SJSA1 (cell line): ENCODE data around the gene PLCB1. TPM values are rescaled to one million over a fixed set of nuclear protein-coding genes. Genes with fewer than 3 reads are reported as not detected.

ENCODE experiments used
- DNase-seq, 2 experiments: peaks; one replicate each; pipeline ENCODE4 v3.0.0-alpha.2; 2015 to 2020; ENCODE audit warnings: low spot score in 2 of 2, low read depth in 1 of 2
- H3K27ac ChIP-seq: fragments of 250-450 bp; sonication (Bioruptor Pico); 2 replicates; pipeline ENCODE4 v1.5.1; 2020; ENCODE audit warnings: mild to moderate bottlenecking, moderate library complexity
- H3K27me3 ChIP-seq: fragments of 250-450 bp; sonication (Bioruptor Pico); replicated peaks from 2 replicates; pipeline ENCODE4 v1.5.1; 2020; ENCODE audit warnings: mild to moderate bottlenecking, moderate library complexity
- H3K36me3 ChIP-seq: fragments of 250-450 bp; sonication (Bioruptor Pico); 2 replicates; pipeline ENCODE4 v1.5.1; 2020; ENCODE audit warnings: mild to moderate bottlenecking
- H3K4me1 ChIP-seq: fragments of 250-450 bp; sonication (Bioruptor Pico); replicated peaks from 2 replicates; pipeline ENCODE4 v1.6.1; 2021; ENCODE audit warnings: mild to moderate bottlenecking
- H3K4me3 ChIP-seq: fragments of 250-450 bp; sonication (Bioruptor Pico); 2 replicates; pipeline ENCODE4 v1.5.1; 2020; ENCODE audit warnings: mild to moderate bottlenecking
- H3K9me3 ChIP-seq: fragments of 250-450 bp; sonication (Bioruptor Pico); replicated peaks from 2 replicates; pipeline ENCODE4 v1.5.1; 2020; ENCODE audit warnings: mild to moderate bottlenecking
- total RNA-seq: library from RNA; depleted of rRNA; stranded (reverse); fragments of >200 nt; shearing (Covaris generic); gene quantifications from 2 replicates; pipeline ENCODE4 v1.2.3, GENCODE V29; 2014

PLCB1 gene
- total RNA-seq, 1 experiment from 2014 or later, result 10.0 TPM

DNA sequence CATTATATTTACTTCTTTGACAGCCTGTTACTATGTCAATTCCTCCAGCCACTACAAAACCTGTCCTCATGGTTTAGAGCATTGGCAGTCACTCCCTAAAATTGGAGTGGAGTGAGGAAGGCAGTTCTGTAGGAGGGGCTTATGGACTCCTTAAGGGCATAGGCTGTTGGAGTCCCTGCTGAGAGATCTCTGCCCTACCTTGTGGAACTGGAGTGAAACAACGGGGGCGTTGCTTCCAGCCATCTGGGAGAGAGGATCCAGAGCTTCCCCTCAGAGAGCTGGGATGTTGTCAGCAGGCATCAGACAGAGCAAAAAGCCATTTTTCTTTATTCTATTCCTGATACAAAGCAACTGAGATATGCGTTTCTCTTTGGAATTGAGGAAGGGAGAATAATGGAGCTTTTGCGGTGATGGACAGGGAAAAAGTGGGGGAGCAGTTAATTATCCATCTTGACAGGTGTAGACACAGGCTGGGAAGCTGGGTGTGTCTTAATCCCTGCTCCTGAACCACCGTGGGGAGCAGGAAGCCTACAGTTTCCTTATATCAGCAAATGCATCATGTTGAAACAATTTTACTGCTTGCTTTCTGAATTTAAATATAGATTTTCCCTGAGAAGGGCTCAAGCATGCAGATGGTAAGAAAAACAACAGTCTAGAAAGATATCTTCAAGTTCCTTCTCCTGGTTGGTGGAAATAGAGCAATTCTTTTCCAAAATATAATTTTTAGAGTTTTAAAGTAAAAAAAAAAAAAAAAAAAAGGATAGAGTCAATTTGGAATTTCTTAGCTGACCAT is 402.5 kb downstream of the PLCB1 start:
- Histone ChIP-seq H3K27ac (no peak overlapping the region), H3K27me3 (no peaks in the 10 kb centered on the region), H3K36me3 (no peaks in the 10 kb centered on the region), H3K4me1 (peaks cover 17% of the 10 kb centered on the region), H3K4me3 (no peak overlapping the region), H3K9me3 (no peaks in the 10 kb centered on the region)
- DNase-seq, result no peak

DNA sequence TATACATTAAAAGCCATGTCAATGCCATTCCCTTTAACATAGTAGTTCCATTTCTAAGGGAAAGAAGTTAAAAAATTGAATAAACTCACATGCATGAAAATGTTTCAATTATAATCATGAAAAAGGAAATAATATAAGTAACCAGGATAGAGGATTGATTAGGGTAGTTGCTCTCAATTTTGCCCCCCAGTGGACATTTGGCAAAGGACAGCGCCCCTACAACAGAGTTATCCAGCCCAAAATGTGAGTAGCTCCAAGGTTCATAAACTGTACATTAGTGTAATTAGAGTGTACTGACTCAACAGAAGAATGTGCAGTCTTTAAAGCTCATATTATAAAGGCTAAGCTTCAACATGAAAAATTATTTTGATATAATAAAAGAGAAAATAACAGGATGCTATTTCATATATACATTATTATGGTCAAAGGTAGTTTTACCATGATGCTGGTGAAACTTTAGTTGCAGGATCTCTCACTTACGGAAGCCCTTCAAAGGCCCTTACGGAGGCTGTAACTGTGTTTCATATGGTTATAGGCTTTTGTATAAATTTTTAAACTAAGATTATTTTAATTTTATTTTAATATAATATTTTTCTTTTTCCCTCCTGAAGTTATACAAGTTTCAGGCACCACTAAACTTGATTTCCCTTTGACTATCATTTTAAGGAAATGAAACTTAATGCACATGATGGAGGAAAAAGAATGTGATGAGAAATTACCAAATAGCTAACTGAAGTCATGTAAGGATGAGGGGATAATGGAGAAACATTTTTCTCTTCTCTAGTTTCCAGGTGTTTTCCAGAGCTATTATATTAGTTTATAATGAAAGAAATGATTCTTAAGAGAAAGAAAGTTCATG is 403.6 kb downstream of the PLCB1 start:
- no peak overlapping the region for H3K4me3 ChIP-seq
- DNase-seq, result peak in 1 of 2 experiments; percentile 5
- H3K27me3 ChIP-seq, result no peaks in the 10 kb centered on the region
- no peaks in the 10 kb centered on the region for H3K9me3 ChIP-seq
- H3K27ac ChIP-seq, result no peak overlapping the region
- H3K36me3 ChIP-seq, result no peaks in the 10 kb centered on the region
- peaks cover 6% of the 10 kb centered on the region for H3K4me1 ChIP-seq

DNA sequence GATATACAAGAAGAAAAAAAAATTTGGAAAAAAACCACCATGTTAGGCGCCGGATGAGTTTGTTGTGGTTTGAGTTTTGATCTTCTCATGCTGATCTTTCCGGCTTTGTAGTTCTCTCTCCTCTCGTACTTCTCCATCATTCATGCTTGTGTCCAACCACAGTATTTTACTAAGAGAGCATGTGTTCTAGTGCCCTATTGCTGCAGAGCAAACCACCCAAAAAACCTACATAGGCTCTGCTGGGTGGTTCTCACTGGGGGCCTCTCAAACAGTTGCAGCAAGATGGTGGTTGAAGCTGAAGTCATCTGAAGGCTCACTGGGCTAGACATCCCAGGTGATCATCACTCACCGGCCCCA is 404.2 kb downstream of the PLCB1 start:
- Histone ChIP-seq H3K27me3 (no peaks in the 10 kb centered on the region), H3K4me1 (no peaks in the 10 kb centered on the region; the same call in 1 of the 2 replicates), H3K27ac (no peak overlapping the region), H3K4me3 (no peak overlapping the region), H3K9me3 (no peaks in the 10 kb centered on the region), H3K36me3 (no peaks in the 10 kb centered on the region)
- no peak for DNase-seq

DNA sequence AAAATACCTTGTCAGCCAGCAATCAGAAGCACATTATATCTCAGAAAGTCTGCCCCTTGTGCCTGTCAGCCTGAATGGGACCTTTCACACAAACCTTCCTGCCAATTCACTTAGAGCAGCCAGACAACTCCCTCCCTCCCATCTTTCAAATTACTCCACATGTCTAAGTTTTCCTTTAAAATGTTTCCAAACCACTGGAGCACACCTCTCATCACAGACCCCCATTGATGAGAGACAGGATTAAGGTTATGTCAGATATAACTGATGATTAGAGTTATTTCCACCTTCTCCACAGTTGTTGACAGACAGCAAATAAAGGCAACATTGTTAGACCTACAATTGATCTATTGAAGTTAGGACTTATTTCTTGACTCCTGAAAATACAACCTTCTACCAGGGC is 408.4 kb downstream of the PLCB1 start:
- Histone ChIP-seq H3K4me1 (no peaks in the 10 kb centered on the region), H3K4me3 (no peak overlapping the region), H3K27me3 (no peaks in the 10 kb centered on the region), H3K27ac (no peak overlapping the region), H3K9me3 (no peaks in the 10 kb centered on the region), H3K36me3 (no peaks in the 10 kb centered on the region)
- DNase-seq, result no peak

DNA sequence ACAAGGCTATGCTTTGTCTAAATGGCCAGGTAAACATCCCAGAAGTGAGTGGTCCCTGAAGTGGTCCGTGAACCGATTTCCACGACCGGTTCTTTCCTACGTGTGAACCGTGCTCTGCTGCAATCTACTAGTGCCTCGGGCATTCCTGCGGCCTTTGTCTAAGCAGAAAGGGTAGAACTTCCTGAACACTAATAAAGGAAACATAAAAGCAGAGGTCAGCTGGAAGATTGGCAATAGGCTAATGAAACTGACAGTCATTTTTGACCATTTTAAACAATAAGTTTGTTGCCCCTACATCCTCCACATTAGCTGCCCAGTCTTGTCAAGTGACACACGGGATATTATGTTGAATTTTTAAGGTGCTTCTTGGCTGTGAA is 410.0 kb downstream of the PLCB1 start:
- H3K27ac ChIP-seq, result no peak overlapping the region
- H3K4me1 ChIP-seq, result no peaks in the 10 kb centered on the region
- H3K36me3 ChIP-seq, result no peaks in the 10 kb centered on the region
- H3K4me3 ChIP-seq, result no peak overlapping the region
- H3K9me3 ChIP-seq, result no peaks in the 10 kb centered on the region
- no peaks in the 10 kb centered on the region for H3K27me3 ChIP-seq
- DNase-seq, result no peak

DNA sequence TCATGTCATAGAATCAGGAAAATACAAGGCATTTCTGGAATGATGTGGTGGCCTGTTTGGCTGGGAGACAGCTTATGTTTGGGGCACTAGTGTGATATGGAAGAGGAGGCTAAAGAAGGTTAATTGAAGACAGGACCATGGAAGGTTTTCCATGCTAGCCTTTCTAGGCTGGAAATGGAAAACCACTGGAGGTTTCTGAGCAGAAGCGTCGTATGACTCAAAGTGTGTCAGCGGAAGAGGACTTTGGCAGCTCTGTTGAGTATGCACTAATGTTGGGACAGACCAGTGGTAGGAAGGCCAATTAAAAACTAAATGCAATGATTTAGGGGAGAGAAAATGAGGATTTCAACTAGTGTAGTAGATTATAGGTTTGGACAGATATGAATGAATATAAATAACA is 413.1 kb downstream of the PLCB1 start:
- Histone ChIP-seq H3K27ac (no peak overlapping the region), H3K9me3 (no peaks in the 10 kb centered on the region), H3K4me1 (no peaks in the 10 kb centered on the region), H3K36me3 (no peaks in the 10 kb centered on the region), H3K27me3 (no peaks in the 10 kb centered on the region), H3K4me3 (no peak overlapping the region)
- DNase-seq, result no peak

DNA sequence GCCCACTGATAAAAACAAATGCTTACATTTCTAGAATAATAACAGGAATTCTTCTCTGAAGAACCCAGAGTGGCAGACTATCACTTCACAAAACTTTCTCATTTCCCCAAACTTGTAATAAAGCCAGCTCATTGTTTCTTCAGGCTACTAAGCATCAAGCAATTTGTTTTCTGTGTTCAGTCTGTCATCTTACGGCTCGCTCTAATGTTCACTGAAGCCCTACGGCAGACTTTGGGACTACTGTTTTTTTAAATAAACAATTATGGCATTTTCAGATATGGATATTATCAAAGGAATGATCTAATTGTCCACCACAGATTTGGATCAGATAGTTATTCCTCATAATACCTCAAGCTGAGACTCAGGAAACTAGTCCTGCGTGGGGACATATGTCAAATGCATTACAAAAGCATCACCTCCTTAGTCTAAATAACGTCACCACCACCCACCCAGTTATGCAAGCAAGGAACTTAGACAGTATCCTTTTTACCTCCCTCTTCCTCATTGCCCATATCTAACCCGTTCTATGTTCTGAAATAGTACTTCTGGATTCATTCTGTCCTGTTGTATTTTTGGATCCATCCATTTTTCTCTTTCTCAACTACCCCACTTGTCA is 415.1 kb downstream of the PLCB1 start:
- Histone ChIP-seq H3K36me3 (no peaks in the 10 kb centered on the region), H3K9me3 (no peaks in the 10 kb centered on the region), H3K27me3 (no peaks in the 10 kb centered on the region), H3K4me3 (no peak overlapping the region), H3K4me1 (no peaks in the 10 kb centered on the region), H3K27ac (no peak overlapping the region)
- DNase-seq, result no peak

DNA sequence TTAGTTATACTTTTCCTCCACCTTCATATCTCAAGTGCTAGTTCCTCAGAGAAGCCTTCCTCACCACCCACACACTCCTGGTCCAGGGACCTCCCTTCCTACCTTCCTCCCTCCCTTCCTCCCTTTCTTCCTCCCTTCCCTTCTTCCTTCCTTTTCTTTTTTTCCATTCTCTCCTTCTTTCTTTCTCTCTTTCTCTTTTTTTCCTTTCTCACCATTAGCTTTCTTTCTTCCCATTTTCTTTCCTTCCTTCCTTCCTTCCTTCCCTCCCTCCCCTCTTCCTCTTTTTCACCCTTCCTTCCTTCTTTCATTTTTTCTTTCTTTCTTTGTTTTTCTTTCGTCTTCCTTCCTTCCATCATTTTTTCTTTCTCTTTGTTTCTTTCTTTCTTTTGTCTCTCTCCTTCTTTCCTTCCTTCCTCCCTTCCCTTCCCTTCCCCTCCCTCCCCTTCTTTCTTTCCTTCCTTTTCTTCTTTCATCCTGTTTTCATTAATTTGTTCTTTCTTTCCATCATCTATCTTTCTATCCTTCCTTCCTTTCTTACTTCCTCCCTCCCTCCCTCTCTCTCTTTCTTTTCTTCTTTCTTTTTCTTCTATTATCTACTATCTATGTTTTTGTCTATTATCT is 416.0 kb downstream of the PLCB1 start:
- Histone ChIP-seq H3K27ac (no peak overlapping the region), H3K36me3 (no peaks in the 10 kb centered on the region), H3K27me3 (no peaks in the 10 kb centered on the region), H3K4me1 (no peaks in the 10 kb centered on the region), H3K9me3 (no peaks in the 10 kb centered on the region), H3K4me3 (no peak overlapping the region)
- DNase-seq, result no peak

DNA sequence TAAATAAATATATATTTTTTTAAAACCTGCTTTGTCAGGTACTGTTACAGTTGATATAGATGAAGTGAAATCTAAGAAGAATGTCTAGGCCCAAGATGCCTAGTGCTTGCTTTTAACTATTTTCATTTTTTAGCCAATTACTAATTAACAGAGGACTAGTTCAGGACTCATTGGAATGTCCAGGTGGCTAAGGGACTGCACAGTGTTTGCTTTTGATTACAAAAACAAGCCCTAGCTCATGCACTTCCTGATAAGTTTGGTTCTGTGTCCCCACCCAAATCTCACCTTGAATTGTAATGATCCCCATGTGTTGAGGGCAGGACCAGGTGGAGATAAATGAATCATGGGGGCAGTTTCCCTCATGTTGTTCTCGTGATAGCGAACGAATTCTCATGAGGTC is 417.1 kb downstream of the PLCB1 start:
- Histone ChIP-seq H3K4me1 (no peaks in the 10 kb centered on the region), H3K4me3 (no peak overlapping the region), H3K27me3 (no peaks in the 10 kb centered on the region), H3K27ac (no peak overlapping the region), H3K9me3 (no peaks in the 10 kb centered on the region), H3K36me3 (no peaks in the 10 kb centered on the region)
- no peak for DNase-seq

DNA sequence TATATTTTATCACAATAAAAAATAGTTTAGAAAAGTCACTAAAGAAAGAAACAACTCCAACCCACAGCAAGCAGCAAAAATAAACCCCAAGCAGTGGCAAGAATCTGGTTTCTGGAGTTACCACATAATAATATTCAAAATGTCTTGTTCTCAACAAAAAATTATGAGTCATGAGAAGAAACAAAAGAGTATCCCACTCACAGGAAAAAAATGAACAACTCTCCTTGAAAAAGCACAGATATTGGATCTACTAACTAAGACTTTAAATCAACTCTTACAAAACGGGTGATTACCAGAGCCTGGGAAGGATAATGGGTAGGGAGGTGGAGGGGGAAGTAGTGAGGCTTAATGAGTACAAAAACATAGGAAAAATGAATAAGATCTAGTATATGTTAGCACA is 425.6 kb downstream of the PLCB1 start:
- no peak overlapping the region for H3K4me3 ChIP-seq
- peak in 1 of 2 experiments; percentile 10 for DNase-seq
- H3K9me3 ChIP-seq, result peaks cover 3% of the 10 kb centered on the region; the same call in 1 of the 2 replicates
- H3K36me3 ChIP-seq, result no peaks in the 10 kb centered on the region
- H3K27ac ChIP-seq, result no peak overlapping the region
- no peaks in the 10 kb centered on the region for H3K27me3 ChIP-seq
- no peaks in the 10 kb centered on the region for H3K4me1 ChIP-seq

DNA sequence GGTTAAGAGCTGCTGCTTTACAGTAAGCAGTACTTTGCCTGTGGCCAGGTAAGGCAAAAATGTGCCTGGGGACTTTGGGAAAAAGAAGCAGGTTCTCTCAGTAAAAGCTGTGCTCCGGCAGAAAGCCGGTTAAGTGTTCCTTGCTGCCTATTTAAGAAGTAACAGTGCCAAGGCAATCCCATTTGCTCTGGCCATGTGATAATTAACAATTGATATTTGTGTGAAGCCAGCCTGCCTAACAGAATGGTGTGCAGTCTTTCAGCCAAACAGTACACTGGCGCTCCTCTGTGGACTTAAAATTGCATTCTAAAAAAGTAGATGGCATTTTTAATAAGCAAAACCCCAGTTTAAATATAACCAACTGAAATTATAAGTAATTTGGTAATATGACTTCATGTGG is 430.3 kb downstream of the PLCB1 start:
- H3K36me3 ChIP-seq, result no peaks in the 10 kb centered on the region
- H3K4me3 ChIP-seq, result no peak overlapping the region
- H3K27ac ChIP-seq, result no peak overlapping the region
- no peaks in the 10 kb centered on the region for H3K4me1 ChIP-seq
- no peaks in the 10 kb centered on the region for H3K27me3 ChIP-seq
- no peak for DNase-seq
- no peaks in the 10 kb centered on the region; the same call in 1 of the 2 replicates for H3K9me3 ChIP-seq

DNA sequence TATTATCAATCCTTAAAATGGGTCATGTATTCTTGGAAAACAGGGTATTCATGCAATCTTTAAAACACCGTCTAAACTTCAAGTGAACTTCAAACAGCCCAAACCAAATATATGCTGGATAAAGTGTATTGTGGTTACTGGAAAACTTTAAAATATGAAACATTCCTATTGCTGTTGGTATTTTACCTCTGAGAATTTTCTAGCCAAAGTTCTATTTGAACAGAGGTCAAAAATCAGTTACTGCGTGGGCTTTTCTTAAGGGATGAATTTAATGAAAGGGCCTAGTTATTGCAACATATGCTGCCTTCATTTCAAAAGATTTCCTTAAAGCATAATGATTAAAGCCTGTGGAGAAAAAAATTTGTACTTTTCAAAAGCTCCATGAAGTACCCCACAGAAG is 436.0 kb downstream of the PLCB1 start:
- no peak for DNase-seq
- Histone ChIP-seq H3K36me3 (no peaks in the 10 kb centered on the region), H3K4me1 (no peaks in the 10 kb centered on the region), H3K9me3 (no peaks in the 10 kb centered on the region), H3K27ac (no peak overlapping the region), H3K4me3 (no peak overlapping the region), H3K27me3 (no peaks in the 10 kb centered on the region)

DNA sequence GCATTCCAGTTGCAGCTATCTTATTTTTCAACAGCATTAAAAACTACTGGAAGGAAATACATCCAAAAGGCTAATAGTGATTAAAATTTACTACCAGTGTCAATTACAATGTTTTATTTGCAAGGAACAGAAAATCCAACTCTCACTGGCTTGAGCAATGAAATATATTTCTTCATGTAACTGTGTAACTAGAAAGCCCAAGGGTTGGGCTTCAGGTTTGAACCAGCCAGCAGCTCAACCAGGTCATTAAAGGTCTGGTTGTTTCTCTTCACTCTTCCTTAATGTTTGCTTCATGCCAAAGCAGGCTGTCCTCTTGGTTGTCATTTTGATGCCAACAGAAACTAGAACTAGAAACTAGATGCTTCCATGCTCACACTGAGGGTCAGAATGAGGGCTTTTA is 437.7 kb downstream of the PLCB1 start:
- no peaks in the 10 kb centered on the region for H3K9me3 ChIP-seq
- no peak overlapping the region for H3K4me3 ChIP-seq
- no peaks in the 10 kb centered on the region for H3K4me1 ChIP-seq
- no peaks in the 10 kb centered on the region for H3K36me3 ChIP-seq
- no peaks in the 10 kb centered on the region for H3K27me3 ChIP-seq
- H3K27ac ChIP-seq, result no peak overlapping the region
- DNase-seq, result no peak

DNA sequence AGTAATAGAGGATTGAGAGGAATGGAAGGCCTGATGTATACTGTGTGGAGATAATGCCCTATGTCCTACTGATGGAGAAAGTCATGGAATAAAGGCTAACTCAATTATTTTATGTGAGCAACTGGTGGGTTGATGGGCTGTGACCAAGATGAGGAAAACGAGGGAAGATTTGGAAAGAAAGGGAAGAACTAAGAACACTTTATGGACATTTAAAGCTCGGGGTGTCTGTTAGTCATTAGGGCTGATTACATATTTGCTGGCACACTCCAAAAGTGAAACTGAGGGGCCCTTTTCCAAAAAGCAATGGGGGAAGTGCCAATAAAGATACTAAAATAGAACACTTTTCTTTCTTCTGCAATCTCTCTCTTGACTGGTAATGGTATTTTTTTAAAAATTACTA is 439.5 kb downstream of the PLCB1 start:
- DNase-seq, result no peak

More for the DNA sequence above, 439.5 kb downstream of the PLCB1 start:
- Histone ChIP-seq H3K4me1 (no peaks in the 10 kb centered on the region), H3K36me3 (no peaks in the 10 kb centered on the region), H3K4me3 (no peak overlapping the region), H3K27ac (no peak overlapping the region), H3K27me3 (no peaks in the 10 kb centered on the region), H3K9me3 (no peaks in the 10 kb centered on the region)
